H9 (cell line): ENCODE data around the gene SOX18. TPM values are rescaled to one million over a fixed set of nuclear protein-coding genes. Genes with fewer than 3 reads are reported as not detected.

ENCODE experiments used
- DNase-seq: peaks from one replicate; pipeline ENCODE4 v3.0.0-alpha.2; 2017
- H2AFZ ChIP-seq: one replicate; pipeline ENCODE4 v1.6.1; 2013; ENCODE audit warnings: mild to moderate bottlenecking, low read length, control low read depth, moderate library complexity
- H2AK5ac ChIP-seq: 2 replicates; pipeline ENCODE4 v1.6.1; 2013; ENCODE audit warnings: low read length, control low read depth, mixed read lengths; ENCODE audit not compliant: insufficient read length
- H2BK120ac ChIP-seq: one replicate; pipeline ENCODE4 v1.6.1; 2013; ENCODE audit warnings: low read depth, mild to moderate bottlenecking, low read length, control low read depth, inconsistent platforms; ENCODE audit not compliant: poor library complexity, severe bottlenecking
- H2BK12ac ChIP-seq: 2 replicates; pipeline ENCODE4 v1.6.1; 2013; ENCODE audit warnings: low read length, control low read depth, mixed read lengths, low read depth; ENCODE audit not compliant: insufficient read length
- H2BK15ac ChIP-seq: 2 replicates; pipeline ENCODE4 v1.6.1; 2013; ENCODE audit warnings: low read depth, low read length, control low read depth
- H2BK20ac ChIP-seq: one replicate; pipeline ENCODE4 v1.6.1; 2013; ENCODE audit warnings: low read depth, mild to moderate bottlenecking, low read length, control low read depth, inconsistent platforms; ENCODE audit not compliant: poor library complexity, severe bottlenecking
- H2BK5ac ChIP-seq: 2 replicates; pipeline ENCODE4 v1.6.1; 2013; ENCODE audit warnings: low read length, control low read depth, mixed read lengths; ENCODE audit not compliant: insufficient read length
- H3K14ac ChIP-seq: 2 replicates; pipeline ENCODE4 v1.6.1; 2013; ENCODE audit warnings: low read length, control low read depth; ENCODE audit not compliant: insufficient read depth
- H3K18ac ChIP-seq: 2 replicates; pipeline ENCODE4 v1.6.1; 2013; ENCODE audit warnings: low read depth, mild to moderate bottlenecking, mixed read lengths, low read length, control low read depth; ENCODE audit not compliant: insufficient read length
- H3K23ac ChIP-seq: 2 replicates; pipeline ENCODE4 v1.6.1; 2013; ENCODE audit warnings: low read length, control low read depth, mixed read lengths, low read depth; ENCODE audit not compliant: insufficient read length
- H3K23me2 ChIP-seq: 2 replicates; pipeline ENCODE4 v1.6.1; 2013; ENCODE audit warnings: low read depth, mild to moderate bottlenecking, mixed read lengths, low read length, control low read depth; ENCODE audit not compliant: insufficient read length, poor library complexity, severe bottlenecking
- H3K27ac ChIP-seq: 2 replicates; pipeline ENCODE4 v1.5.1; 2013; ENCODE audit warnings: low read length, control low read depth, mixed read lengths, low read depth; ENCODE audit not compliant: insufficient read length
- H3K27me3 ChIP-seq: 2 replicates; pipeline ENCODE4 v1.6.1; 2013; ENCODE audit warnings: low read length, control low read depth, inconsistent platforms; ENCODE audit not compliant: insufficient read depth
- H3K4ac ChIP-seq: 2 replicates; pipeline ENCODE4 v1.6.1; 2013; ENCODE audit warnings: low read depth, mild to moderate bottlenecking, control low read depth, inconsistent platforms, low read length, moderate library complexity
- H3K4me1 ChIP-seq: 2 replicates; pipeline ENCODE4 v1.6.1; 2013; ENCODE audit warnings: low read length, control low read depth, inconsistent platforms; ENCODE audit not compliant: insufficient read depth
- H3K4me2 ChIP-seq: 2 replicates; pipeline ENCODE4 v1.6.1; 2013; ENCODE audit warnings: low read length, control low read depth, mixed read lengths; ENCODE audit not compliant: insufficient read length, insufficient read depth
- H3K56ac ChIP-seq: 2 replicates; pipeline ENCODE4 v1.6.1; 2013; ENCODE audit warnings: low read depth, mild to moderate bottlenecking, mixed read lengths, low read length, control low read depth; ENCODE audit not compliant: insufficient read length
- H3K79me1 ChIP-seq: 2 replicates; pipeline ENCODE4 v1.6.1; 2013; ENCODE audit warnings: low read depth, mild to moderate bottlenecking, moderate library complexity, low read length, control low read depth, inconsistent platforms; ENCODE audit not compliant: insufficient read depth, poor library complexity, severe bottlenecking
- H3K79me2 ChIP-seq: 2 replicates; pipeline ENCODE4 v1.6.1; 2013; ENCODE audit warnings: low read length, control low read depth, inconsistent platforms; ENCODE audit not compliant: insufficient read depth
- H3K9ac ChIP-seq: 2 replicates; pipeline ENCODE4 v1.6.1; 2013; ENCODE audit warnings: low read length, control low read depth, mixed read lengths; ENCODE audit not compliant: insufficient read length; ENCODE audit errors: extremely low read depth
- H3K9me3 ChIP-seq: one replicate; pipeline ENCODE4 v1.6.1; 2013; ENCODE audit warnings: low read depth, low read length, inconsistent platforms; ENCODE audit not compliant: control insufficient read depth
- H3T11ph ChIP-seq: one replicate; pipeline ENCODE4 v1.6.1; 2013; ENCODE audit warnings: mild to moderate bottlenecking, low read length, control low read depth, inconsistent platforms
- H4K20me1 ChIP-seq: one replicate; pipeline ENCODE4 v1.6.1; 2013; ENCODE audit not compliant: control insufficient read depth, insufficient read length, insufficient read depth
- H4K5ac ChIP-seq: 2 replicates; pipeline ENCODE4 v1.6.1; 2013; ENCODE audit warnings: low read depth, mild to moderate bottlenecking, mixed read lengths, low read length, control low read depth; ENCODE audit not compliant: insufficient read length
- H4K8ac ChIP-seq: replicated peaks from 2 replicates; pipeline ENCODE4 v1.6.1; 2013; ENCODE audit warnings: low read length, control low read depth, mixed read lengths, low read depth; ENCODE audit not compliant: insufficient read length
- H4K91ac ChIP-seq: 2 replicates; pipeline ENCODE4 v1.6.1; 2013; ENCODE audit warnings: low read depth, mild to moderate bottlenecking, moderate library complexity, mixed read lengths, low read length, control low read depth; ENCODE audit not compliant: insufficient read length
- H3K27ac Mint-ChIP-seq, 3 experiments: 2 replicates in 2 of 3; 3 replicates in 1 of 3; pipeline ENCODE4 v1.8.0; 2020 to 2021; ENCODE audit warnings: mixed read lengths in 3 of 3, mild to moderate bottlenecking in 1 of 3, moderate library complexity in 1 of 3
- H3K27me3 Mint-ChIP-seq: 2 replicates; pipeline ENCODE4 v1.8.0; 2021; ENCODE audit warnings: low read depth, mild to moderate bottlenecking, moderate library complexity, mixed read lengths
- H3K36me3 Mint-ChIP-seq, 3 experiments: 2 replicates in 2 of 3; 3 replicates in 1 of 3; pipeline ENCODE4 v1.8.0; 2020 to 2021; ENCODE audit warnings: low read depth in 3 of 3, mixed read lengths in 3 of 3; ENCODE audit not compliant: insufficient read depth in 1 of 3
- H3K4me1 Mint-ChIP-seq, 2 experiments: 2 replicates each; pipeline ENCODE4 v1.8.0; 2020; ENCODE audit warnings: mixed read lengths in 2 of 2
- H3K4me3 Mint-ChIP-seq, 2 experiments: 2 replicates in 1 of 2; 3 replicates in 1 of 2; pipeline ENCODE4 v1.8.0; 2020 to 2021; ENCODE audit warnings: mild to moderate bottlenecking in 2 of 2, mixed read lengths in 2 of 2, moderate library complexity in 1 of 2
- H3K9me3 Mint-ChIP-seq, 2 experiments: 2 replicates in 1 of 2; 3 replicates in 1 of 2; pipeline ENCODE4 v1.8.0; 2020; ENCODE audit warnings: mild to moderate bottlenecking in 2 of 2, mixed read lengths in 2 of 2, moderate library complexity in 1 of 2
- CTCF ChIP-seq: fragments of 200-600 bp; sonication (generic); conservative IDR thresholded peaks from 3 replicates; pipeline ENCODE4 v1.8.0; 2021; ENCODE audit warnings: antibody characterized with exemption, mild to moderate bottlenecking
- WGBS: extraction: QIAGEN DNeasy Blood & Tissue Kit; methylation state at CpG from one replicate; pipeline ENCODE4 v1.1.7; 2013; ENCODE audit warnings: missing lambda C conversion rate, low lambda C conversion rate, mixed read lengths; ENCODE audit not compliant: insufficient read length; ENCODE audit errors: extremely low coverage; 5-methylcytosine and 5-hydroxymethylcytosine counted together
- total RNA-seq: library from RNA; stranded (reverse); gene quantifications from 2 replicates; pipeline ENCODE4 v1.2.1, GENCODE V29; 2021

Gene SOX18
- total RNA-seq, 1 experiment from 2014 or later: 2.0 TPM

GRCh38 chr20:64092258-64093012 lies 43.0 kb upstream of the SOX18 start:
- Mint-ChIP-seq H3K36me3 (peaks cover 2 to 5% (median 2%) of the 10 kb centered on the region in 3 experiments; a peak in 5 of 7 replicates), H3K4me1 (peaks cover 6 to 11% of the 10 kb centered on the region in 2 experiments), H3K9me3 (peaks cover 8 to 9% of the 10 kb centered on the region in 2 experiments), H3K27ac (peak overlapping the region in 2 of 3 experiments; percentile 49 to 70; a peak in 2 of 7 replicates), H3K27me3 (peaks cover 34% of the 10 kb centered on the region), H3K4me3 (no peak overlapping the region)
- H3K9me3 ChIP-seq: no peaks in the 10 kb centered on the region
- no peaks in the 10 kb centered on the region for H4K20me1 ChIP-seq
- H3K23ac ChIP-seq: no peak overlapping the region
- H3K27me3 ChIP-seq: no peaks in the 10 kb centered on the region
- H3K4me2 ChIP-seq: no peak overlapping the region
- H4K91ac ChIP-seq: no peak overlapping the region
- H3K23me2 ChIP-seq: no peaks in the 10 kb centered on the region
- H3K9ac ChIP-seq: no peak overlapping the region
- no peak for TF ChIP-seq CTCF
- no peak overlapping the region for H3T11ph ChIP-seq
- no peak overlapping the region for H3K4ac ChIP-seq
- no peaks in the 10 kb centered on the region for H3K79me2 ChIP-seq
- H2BK120ac ChIP-seq: no peak overlapping the region
- H3K4me1 ChIP-seq: no peaks in the 10 kb centered on the region; the same call in 1 of the 2 replicates
- no peak overlapping the region for H4K8ac ChIP-seq
- no peak overlapping the region for H3K56ac ChIP-seq
- no peak overlapping the region for H2BK5ac ChIP-seq
- H2BK15ac ChIP-seq: no peak overlapping the region
- no peak overlapping the region for H3K18ac ChIP-seq
- DNase-seq: no peak
- H3K14ac ChIP-seq: no peak overlapping the region
- no peak overlapping the region for H3K27ac ChIP-seq
- no peak overlapping the region for H2BK20ac ChIP-seq
- H2AFZ ChIP-seq: no peak overlapping the region
- WGBS: no CpG with 5 or more reads among the region's 27 CpGs
- H2BK12ac ChIP-seq: no peak overlapping the region
- no peak overlapping the region for H2AK5ac ChIP-seq
- H3K79me1 ChIP-seq: no peaks in the 10 kb centered on the region
- H4K5ac ChIP-seq: no peak overlapping the region
